Activated CD4-positive, CD25-positive, alpha-beta regulatory T cell treated with anti-CD3 and anti-CD28 coated beads, Interleukin-2, amount 50 U/mL, for 24 hours (primary cell): ENCODE data around the gene SLIT3.

ENCODE experiments used
- ATAC-seq, 2 donors: fragments of 150-1000 bp; cut with Tn5 transposase; one replicate each; pipeline ENCODE4 v1.10.0; 2021; ENCODE audit warnings: mild to moderate bottlenecking in 1 of 2, moderate library complexity in 1 of 2

Gene SLIT3

GRCh38 chr5:168813184-168813968, 487.6 kb downstream of the SLIT3 start:
- no peak for ATAC-seq

GRCh38 chr5:168810641-168811040, 490.3 kb downstream of the SLIT3 start:
- no peak for ATAC-seq

GRCh38 chr5:168809218-168809617, 491.7 kb downstream of the SLIT3 start:
- no peak for ATAC-seq

GRCh38 chr5:168808051-168808616, 492.8 kb downstream of the SLIT3 start:
- ATAC-seq = no peak

- ATAC-seq = no peak
Measured at GRCh38 chr5:168807287-168807686, 493.7 kb downstream of the SLIT3 start.

- ATAC-seq = no peak
Measured at GRCh38 chr5:168803541-168803940, 497.4 kb downstream of the SLIT3 start.

GRCh38 chr5:168802337-168802736, 498.6 kb downstream of the SLIT3 start:
- no peak for ATAC-seq

GRCh38 chr5:168801567-168801966, 499.4 kb downstream of the SLIT3 start:
- ATAC-seq = no peak

- ATAC-seq = no peak
Measured at GRCh38 chr5:168800701-168801100, 500.2 kb downstream of the SLIT3 start.

GRCh38 chr5:168798065-168799023, 502.6 kb downstream of the SLIT3 start:
- ATAC-seq = no peak

GRCh38 chr5:168796593-168797580, 504.1 kb downstream of the SLIT3 start:
- ATAC-seq = no peak

- ATAC-seq = no peak
Measured at GRCh38 chr5:168796000-168796399, 504.9 kb downstream of the SLIT3 start.

- ATAC-seq = no peak
Measured at GRCh38 chr5:168793841-168794837, 506.8 kb downstream of the SLIT3 start.

- ATAC-seq = no peak
Measured at GRCh38 chr5:168792678-168793077, 508.3 kb downstream of the SLIT3 start.

- ATAC-seq = no peak
Measured at GRCh38 chr5:168790671-168791250, 510.2 kb downstream of the SLIT3 start.

- ATAC-seq = no peak
Measured at GRCh38 chr5:168790002-168790635, 510.8 kb downstream of the SLIT3 start.

GRCh38 chr5:168788786-168789185, 512.2 kb downstream of the SLIT3 start:
- no peak for ATAC-seq

GRCh38 chr5:168788107-168788506, 512.8 kb downstream of the SLIT3 start:
- no peak for ATAC-seq

- ATAC-seq = no peak
Measured at GRCh38 chr5:168786147-168786546, 514.8 kb downstream of the SLIT3 start.

- no peak for ATAC-seq
Measured at GRCh38 chr5:168784454-168784853, 516.5 kb downstream of the SLIT3 start.
